ENCODE data around the gene BCL2L14. TPM values are rescaled to one million over a fixed set of nuclear protein-coding genes. Genes with fewer than 3 reads are reported as not detected.

Gene BCL2L14
- polyA plus RNA-seq, 1 of the 3 experiments (the other 2 are of a cell fraction), result not detected

DNA sequence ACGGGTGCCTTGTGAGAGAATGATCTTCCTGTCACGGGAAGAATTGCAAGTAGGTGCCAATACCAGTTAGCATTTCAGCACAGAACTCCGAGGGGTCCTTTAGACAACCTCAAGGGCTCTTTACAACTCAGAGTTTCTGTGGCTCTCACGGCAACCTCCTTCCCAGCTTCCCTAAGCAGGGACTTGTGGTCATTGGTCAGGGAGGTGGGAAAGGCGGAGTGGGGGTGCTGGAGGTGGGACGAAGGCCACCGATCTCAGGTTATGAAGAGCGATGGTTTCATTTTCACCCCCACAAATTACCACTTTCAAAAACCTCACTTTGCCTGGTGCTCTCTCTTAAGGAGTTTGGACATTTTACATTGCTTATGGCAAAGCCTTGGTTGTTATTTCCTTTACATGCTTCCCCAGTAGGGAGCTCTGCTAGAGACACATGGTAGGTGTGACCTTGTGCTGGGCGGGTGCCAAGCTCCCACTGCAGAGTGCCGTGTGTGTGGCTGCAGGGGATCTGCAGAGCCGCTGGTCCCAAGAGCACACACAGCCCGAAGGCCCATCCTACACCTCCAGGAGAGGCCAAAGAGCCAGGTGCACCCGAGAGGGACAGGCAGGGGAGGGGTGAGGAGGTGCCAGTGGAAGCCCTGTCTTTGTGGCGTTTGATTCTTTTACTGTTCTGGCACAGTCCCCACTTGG lies 21.4 kb downstream of the BCL2L14 start (continued):
- TF ChIP-seq REST (IDR thresholded peaks at IDR 0.05; ENCODE audit: low read depth, low read length), result no peak
- TF ChIP-seq, protein P1, sequence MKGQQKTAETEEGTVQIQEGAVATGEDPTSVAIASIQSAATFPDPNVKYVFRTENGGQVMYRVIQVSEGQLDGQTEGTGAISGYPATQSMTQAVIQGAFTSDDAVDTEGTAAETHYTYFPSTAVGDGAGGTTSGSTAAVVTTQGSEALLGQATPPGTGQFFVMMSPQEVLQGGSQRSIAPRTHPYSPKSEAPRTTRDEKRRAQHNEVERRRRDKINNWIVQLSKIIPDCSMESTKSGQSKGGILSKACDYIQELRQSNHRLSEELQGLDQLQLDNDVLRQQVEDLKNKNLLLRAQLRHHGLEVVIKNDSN (IDR thresholded peaks at IDR 0.05; ENCODE audit: borderline replicate concordance, low read depth), result no peak
- no peak for TF ChIP-seq MEF2A (IDR thresholded peaks at IDR 0.05; ENCODE audit: borderline replicate concordance, low read depth)
- TF ChIP-seq RCOR1 (IDR thresholded peaks at IDR 0.05; ENCODE audit: low read length), result no peak
- no peak for TF ChIP-seq JUND (IDR thresholded peaks at IDR 0.05)
- no peak for TF ChIP-seq POLR2AphosphoS5 (IDR thresholded peaks at IDR 0.05; ENCODE audit: low read depth, low read length)
- no peak for TF ChIP-seq NRF1 (IDR thresholded peaks at IDR 0.05; ENCODE audit: low read depth, low read length)
- no peak for TF ChIP-seq CHD2 (IDR thresholded peaks at IDR 0.05; ENCODE audit: low read length, partially characterized antibody)
- no peak for TF ChIP-seq YY1 (IDR thresholded peaks at IDR 0.05; ENCODE audit: low read depth)

- H3K27ac ChIP-seq (ENCODE audit: low read depth in 2 of 2, low read length in 1 of 2), result peak overlapping the region in 1 of 2 experiments; percentile 5; a peak in 2 of 4 replicates
Observed at GRCh38 chr12:12094481-12094880, 23.7 kb downstream of the BCL2L14 start.

More at GRCh38 chr12:12094481-12094880, 23.7 kb downstream of the BCL2L14 start:
- H3K4me2 ChIP-seq, result no peak overlapping the region
- no peaks in the 10 kb centered on the region for H3K79me2 ChIP-seq (ENCODE audit: insufficient read depth)
- H4K20me1 ChIP-seq (ENCODE audit: insufficient read depth), result no peaks in the 10 kb centered on the region
- 95% methylated on average over 4 of the region's 4 CpGs for WGBS (ENCODE audit: low lambda C conversion rate)
- no peak overlapping the region for H3K9ac ChIP-seq
- TF ChIP-seq TEAD4 (IDR thresholded peaks at IDR 0.05; ENCODE audit: borderline replicate concordance, insufficient read depth) (no peak), GATA2 (CRISPR knock-in tag; IDR thresholded peaks at IDR 0.05) (no peak), TAF1 (IDR thresholded peaks at IDR 0.05; ENCODE audit: borderline replicate concordance, low read depth, low read length) (no peak)
- no peak for DNase-seq
- H3K27me3 ChIP-seq (ENCODE audit: insufficient read depth), result no peaks in the 10 kb centered on the region
- peaks cover 8 to 31% of the 10 kb centered on the region in 2 experiments; a peak in 2 of 4 replicates for H3K4me1 ChIP-seq (ENCODE audit: control insufficient read depth in 1 of 2, insufficient read depth in 2 of 2, low read depth in 1 of 2, low read length in 1 of 2)
- ChIA-PET CTCF (interaction anchor here (1.1 to 1.3 kb wide), 2 partner anchors 9 to 11 kb away, joined by 3 to 5 read pairs; no protein-coding TSS in a partner anchor), POLR2A (no interaction called here)
- peaks cover 0 to 3% of the 10 kb centered on the region in 2 experiments for H3K36me3 ChIP-seq (replicated peaks in 1 of 2; ENCODE audit: control insufficient read depth in 1 of 2, insufficient read depth in 2 of 2, low read length in 1 of 2)
- H2AFZ ChIP-seq (ENCODE audit: low read depth), result no peak overlapping the region
- H3F3A ChIP-seq (replicated peaks; ENCODE audit: insufficient read depth), result no peaks in the 10 kb centered on the region
- H3K4me3 ChIP-seq (ENCODE audit: low read depth in 2 of 2, low read length in 1 of 2), result no peak overlapping the region
- H3K9me3 ChIP-seq, result no peaks in the 10 kb centered on the region
- no peaks in the 10 kb centered on the region for H3K9me2 ChIP-seq
